ENCODE measurements around the gene DOLPP1.
"Not testable (repeated sequence)": the region's sequence is repeated elsewhere in the genome, so short reads cannot be mapped to it uniquely, and the experiment has no call there.

Gene DOLPP1

DNA sequence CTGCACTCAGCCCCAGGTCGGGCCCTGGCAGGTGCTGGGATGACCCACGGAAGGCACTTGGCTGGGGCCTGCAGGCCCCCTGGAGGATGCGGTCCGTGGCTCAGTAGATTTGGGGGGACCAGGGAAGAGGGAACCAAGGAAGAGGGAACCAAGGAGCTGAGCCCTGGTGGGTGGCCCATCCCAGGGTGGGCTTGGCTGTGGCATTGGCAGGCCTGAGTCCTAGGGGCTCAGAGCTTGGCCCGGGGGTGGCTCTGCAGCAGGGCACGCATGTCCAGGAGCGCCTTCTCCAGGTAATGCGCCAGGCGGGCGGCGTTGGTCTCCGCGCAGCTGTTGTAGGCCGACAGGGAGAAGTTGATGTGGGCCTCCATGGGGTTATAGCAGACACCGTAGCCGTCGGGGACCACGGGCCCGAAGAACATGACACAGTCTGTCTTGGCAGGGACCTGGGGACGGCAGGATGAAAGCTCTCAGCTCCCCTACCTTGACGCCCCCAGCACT lies 14.3 kb downstream of the DOLPP1 start:
- no peak for DNase-seq

DNA sequence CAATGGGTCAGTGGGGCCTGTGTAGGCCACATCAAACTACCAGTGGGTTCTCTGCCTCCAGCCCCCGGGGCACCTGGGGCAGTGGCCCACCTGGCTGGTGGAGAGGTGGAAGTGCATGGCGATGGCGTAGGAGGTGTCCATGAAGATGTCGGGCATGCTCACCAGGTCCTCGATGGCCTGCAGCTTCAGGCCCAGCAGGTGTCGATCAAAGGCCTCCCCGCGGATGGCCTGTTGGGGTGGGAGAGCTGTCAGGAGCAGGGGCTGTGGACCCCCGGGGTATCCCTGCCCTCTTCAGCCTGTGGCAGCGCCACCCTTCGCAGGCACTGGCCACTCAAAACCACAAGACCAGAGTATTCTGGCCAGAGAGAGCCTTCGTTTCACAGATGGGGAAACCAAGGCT lies 15.0 kb downstream of the DOLPP1 start:
- no peak for DNase-seq

DNA sequence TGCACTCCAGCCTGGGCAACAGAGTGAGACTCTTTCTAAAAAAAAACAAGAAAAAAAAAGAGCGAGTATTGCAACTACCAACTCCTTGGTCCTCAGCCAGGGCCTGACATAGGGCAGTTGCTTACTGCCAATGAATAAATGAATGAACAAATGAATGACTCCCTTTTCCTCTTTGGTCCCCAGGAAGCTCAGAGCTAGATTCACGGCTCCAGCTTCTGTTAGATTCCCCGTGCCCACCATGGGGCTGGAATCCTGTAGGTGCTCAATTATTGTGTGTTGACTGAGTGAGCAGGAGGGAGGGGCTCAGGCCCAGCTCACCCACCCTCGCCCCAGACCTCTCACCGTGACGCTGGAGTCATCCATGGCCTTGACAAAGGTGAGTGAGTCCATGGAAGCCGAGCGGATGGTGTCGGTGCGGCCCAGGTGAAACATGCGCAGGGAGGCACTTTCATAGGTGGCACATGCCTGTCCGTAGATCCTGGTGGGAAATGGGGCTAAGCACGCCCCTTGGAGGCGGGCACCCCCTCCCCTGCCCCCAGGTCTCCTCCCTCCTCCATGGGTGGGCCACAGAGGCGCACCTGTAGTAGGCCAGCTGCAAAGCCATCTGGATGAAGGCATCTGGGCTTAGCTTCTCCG lies 16.9 kb downstream of the DOLPP1 start:
- no peak for DNase-seq

DNA sequence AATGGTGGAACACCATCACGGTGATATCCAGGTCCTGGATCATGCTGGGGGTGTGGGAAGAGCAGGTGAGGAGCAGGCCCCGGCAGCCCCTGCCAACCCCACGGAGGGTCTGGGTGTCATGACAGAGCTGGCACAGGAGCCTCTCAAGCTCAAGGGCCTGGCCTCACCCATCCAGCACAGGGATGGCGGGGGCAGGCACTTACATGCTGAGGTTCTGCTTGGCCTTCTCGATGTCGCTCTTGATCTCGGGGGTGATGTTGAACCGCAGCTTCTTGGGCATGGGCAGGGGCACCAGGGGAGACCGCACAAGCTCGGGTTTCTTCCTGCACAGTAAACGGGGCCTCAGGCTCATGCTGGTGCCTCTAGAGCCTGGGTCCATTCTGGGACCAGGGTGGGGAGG lies 17.4 kb downstream of the DOLPP1 start:
- DNase-seq = no peak

DNA sequence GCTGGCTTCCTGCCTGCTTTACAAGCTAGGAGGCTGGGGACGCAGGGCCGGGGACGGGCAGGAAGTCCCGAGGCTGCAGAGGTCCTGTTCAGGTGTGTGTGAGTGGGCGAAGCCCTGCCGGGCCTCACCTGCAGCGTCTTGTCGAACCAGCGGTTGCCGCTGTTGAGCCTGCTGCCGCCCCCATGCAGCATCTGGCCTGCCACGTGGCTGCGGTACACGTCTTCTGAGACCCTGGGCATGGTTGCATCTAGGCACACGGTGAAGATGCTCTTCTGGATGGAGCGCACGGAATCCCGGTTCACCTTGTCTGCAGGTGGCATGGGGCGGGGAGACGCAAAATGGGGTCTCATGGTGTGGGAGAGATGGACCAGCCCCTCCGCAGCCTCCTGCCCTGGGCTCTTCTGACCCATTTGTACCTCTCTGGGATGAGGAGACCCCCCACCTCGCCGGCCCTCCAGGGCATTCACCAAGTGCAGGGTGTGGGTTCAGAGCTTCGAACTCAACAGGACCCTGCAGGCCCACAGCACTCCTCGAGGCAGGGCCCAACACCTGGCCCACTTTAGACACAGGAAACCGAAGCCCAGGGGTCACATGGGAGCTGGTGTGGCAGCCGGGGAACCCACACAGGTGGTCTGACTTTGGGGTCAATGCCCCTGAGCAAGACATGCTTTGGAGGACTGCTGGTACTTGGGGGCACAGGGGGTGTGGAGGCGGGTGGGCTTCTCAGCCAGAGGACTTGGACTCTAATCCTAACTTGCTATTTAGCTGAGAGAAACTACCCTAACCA lies 19.7 kb downstream of the DOLPP1 start:
- no peak for DNase-seq

DNA sequence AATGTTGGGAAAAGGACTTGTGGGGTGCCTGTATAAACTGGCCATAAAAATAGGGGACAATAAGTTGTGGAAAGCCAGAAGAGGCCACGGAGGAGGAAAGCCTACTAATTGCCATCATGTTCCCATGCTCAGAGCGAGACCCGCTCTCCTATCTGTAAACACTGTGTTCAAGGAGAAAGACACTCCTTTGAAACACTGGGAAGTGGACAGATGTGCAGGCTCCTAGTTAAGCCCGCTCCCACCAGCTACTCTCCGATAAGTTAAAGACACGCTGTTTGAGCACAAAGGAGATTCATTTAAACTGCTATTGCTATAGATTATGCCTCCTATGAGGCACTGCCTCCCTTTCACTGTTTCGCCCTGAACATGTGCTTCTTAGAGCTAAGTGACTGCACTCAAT lies 20.4 kb downstream of the DOLPP1 start:
- no peak for DNase-seq

DNA sequence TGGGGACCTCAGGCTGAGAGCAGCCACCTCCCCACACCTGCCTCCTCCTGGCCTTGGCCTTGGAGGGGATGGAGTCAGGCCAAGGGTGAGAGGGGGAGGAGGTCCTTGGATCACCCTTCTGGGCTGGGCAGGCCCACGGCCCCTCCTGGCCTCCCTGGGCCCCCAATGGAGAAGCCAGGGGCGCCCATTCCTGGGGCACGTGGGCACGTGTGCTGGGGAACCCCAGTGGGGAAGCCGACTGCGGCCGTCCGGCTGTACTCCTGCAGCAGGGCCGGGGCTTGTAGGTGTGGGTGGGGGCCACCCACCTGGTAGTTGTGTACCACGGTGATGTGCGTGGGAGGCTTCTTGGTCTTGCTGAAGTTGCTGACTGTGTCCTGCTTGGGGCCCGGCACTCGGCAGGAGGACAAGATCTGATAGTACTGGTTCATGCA lies 21.2 kb downstream of the DOLPP1 start:
- DNase-seq = no peak

DNA sequence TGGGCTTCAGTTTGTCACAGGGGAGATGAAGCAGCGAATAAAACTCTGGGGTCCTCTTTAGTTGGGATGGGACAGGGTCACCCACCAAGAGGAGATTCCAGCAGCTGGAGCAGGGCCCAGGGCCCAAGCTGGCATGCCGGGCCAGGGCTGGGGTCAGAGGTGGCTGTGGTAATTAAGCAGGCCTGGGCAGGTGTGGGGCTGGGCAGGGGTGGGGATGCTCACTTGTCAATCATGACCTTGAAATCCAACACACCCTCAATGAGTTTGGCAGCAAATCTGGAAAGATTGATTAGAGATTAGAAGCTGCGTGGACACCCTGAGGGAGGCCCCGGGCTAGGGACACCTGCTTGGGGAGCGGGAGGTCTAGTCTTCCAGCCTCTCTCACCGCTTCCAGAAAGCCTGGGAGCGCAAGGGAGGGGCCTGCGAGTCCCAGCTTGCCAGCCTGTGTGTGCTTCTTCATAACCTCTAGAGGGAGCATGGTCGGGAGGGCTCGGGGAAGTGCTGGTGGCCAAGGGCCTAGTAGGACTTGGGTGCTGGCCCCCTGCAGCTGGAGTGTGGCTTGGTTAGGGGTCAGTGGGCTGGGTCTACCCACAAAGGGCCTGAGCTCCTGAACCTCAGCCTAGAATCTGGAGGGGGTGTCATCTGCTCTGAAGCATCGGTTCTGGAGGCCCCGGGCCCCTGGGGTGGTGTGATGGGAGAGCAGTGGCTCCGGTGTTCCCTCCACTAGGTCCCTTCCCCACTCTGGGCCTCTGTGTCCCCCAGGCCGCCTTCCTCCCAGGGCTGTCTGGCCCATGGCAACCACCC lies 22.1 kb downstream of the DOLPP1 start:
- peak in 1 of 2 experiments; percentile 41 for DNase-seq

DNA sequence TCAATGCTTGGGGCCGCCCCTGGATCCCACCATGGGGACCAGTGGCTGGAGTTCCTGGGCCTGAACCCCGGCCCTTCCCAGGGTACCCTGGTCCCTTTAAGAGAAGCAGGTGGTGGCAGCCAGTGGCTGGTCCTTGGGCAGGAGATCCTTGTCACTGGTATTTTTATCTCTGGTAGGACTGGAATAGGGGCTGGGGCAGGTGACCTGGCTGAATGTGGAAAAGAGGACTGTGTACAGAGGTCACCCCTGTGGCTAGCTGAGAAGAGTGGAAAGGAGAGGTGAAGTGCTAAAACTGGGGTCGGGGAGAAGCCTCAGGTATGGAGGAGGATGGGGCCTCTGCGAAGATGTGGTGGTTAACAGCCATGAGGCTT lies 22.7 kb downstream of the DOLPP1 start:
- DNase-seq = no peak

DNA sequence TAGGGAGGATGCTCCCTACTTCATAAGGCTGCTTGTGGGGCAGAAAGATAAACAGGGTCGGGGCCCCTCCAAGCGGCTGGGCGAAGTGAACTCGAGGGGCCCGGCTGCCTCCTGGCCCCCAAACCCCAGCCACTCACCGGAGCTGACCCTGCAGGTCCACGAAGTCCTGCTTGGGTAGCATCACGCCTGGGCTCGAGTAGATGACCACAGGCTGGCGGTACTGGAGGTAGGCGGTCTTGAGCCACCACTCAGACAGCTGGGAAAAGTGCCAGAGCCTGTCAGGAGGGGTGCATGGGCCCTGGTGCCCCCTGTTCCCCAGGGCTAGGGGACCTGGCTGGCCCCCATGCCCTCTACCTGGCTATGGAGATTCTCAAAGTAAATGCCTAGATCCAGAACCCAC lies 23.1 kb downstream of the DOLPP1 start:
- DNase-seq = no peak

DNA sequence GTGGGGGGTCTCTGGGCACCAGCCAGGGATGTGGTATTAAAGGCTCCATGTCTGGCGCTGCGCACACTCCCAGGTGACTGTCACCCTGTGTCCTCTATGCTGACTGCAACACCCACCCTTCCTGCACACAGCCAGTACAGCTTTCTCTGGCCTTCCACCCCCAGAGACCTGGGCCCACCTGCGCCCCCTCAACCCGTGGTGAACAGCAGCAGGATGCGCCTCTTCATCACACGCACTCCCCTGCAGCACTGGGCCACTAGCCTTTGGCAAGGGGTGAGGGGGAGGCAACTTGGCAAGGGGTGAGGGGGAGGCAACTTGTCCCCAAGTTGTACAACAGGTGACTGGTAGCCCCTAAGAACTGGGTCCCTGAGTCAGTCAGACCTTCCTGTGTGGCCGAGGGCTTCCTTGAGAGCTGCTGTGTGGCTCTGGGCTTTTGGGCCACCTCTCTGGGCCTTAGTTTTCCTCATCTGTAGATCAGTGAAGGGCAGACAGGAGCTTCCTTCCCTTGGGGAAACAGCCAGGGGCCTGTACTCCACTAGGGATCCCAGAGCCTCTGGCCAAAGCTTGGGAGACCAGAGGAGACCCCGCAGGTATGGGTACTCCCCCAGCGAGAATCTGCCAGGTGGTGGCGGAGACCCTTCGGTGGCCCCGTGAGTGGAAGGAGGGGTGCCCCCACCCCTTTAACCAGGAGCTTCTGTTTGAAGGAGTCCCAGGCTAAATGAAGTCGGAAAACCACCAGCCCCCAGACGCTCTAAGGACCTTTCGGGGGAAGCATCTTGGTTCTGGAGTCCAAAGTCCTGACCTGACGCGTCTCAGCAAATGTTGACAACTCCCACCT lies 25.2 kb downstream of the DOLPP1 start:
- DNase-seq = no peak

DNA sequence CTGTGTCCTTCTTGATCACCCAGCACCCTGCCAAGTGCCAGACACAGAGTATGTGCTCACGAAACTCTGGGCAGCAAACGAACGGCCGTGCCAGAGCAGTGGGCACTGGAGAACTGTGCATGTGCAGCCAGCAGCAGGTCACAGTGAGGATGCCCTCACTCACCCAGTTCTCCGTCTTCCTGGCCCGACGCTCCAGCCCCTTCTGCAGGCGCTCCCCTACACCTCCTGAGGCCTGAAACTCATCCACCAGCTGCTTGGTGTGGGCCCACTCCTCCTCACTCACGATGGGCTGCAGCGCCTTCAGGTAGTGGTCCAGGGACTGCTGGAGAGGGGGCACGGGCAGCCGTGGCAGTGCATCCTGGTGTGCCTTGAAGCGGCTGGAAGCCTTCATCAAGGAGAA lies 26.7 kb downstream of the DOLPP1 start:
- no peak for DNase-seq

DNA sequence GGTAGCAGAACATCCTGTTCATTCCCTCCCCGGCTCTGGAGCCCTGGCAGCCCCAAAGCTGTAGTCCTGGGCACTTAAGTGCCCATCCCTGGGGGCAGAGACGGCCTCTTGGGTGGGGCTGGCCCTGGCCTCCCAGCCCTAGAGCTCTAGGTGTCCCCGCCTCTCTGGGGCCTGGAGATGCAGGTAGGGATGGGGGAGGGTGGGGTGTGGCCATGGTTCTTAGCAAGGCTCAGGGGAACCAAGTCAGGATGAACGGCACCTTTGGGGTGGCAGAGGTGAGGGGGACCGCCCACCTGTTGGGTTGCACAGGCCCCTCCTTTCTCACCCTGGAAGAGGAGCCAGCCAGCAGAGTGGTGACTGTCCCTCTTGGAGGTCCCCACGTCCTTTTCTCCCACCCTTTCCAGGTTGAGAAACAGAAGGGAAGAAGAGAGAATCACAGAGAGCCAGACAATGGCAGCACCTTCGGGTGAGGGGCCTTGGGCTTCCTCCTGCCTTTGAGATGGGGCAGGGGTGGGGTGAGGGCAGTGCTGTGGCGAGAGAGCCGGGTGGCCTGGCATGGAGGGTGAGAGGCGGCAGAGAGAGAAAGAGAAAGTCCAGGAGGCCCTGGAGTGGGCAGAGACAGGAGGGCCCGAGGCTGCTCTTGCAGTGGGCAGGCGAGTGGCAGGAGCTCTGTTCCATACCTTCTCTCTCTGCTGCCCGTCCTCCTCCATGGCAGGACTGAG lies 27.3 kb downstream of the DOLPP1 start:
- DNase-seq = no peak

DNA sequence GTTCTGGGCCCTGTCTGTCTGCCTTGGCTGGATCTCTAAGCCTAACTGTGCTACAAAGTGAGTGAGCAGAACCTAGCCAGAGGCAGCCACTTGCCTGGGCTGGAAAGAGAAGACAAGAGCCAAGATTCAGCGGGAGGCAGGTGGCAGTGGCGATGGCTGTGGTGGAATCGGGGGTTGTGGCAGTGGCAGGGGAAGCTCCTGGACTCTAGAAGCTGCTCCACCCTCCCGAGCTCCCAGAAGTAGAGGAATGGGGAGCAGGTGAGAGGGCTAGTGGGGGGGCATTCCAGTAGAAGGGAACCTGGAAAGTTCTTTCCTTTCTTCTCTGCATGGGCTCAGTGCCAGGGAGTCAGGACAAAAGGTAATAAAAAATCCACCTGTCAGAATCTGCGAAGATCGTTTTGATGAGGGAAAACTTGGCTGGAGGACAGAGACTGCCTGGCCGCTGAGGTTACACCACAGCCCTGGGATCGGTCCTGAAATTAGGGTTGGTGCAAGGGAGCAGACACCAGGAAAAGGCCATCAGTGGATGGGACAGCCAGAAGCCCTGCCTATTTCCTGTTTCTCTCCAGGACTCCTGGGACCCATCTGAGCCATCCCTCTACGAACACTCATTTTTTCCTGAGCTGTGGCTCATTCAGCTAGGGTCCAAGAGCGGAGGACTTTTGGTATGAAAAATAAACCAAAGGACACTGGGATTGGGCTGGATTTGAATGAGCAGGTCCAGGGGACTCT lies 28.1 kb downstream of the DOLPP1 start:
- DNase-seq = no peak

DNA sequence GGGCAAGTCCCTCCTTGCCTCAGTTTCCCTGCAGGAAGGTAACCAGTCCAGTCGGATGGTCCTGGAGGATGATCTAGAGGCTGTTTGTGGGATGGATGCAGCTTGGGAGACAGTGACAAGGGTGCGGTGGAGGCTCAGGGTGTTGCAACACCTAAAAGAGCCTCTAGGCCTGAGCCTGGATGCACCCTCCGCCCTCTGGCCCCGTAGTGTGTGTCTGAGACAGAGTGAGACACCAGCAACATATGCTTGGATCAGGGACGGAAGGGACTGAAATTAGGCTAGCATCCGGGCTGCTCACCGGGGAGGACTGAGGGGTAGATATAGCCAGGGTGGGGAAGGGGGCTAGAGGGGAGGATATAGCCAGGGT lies 28.6 kb downstream of the DOLPP1 start:
- DNase-seq = no peak

DNA sequence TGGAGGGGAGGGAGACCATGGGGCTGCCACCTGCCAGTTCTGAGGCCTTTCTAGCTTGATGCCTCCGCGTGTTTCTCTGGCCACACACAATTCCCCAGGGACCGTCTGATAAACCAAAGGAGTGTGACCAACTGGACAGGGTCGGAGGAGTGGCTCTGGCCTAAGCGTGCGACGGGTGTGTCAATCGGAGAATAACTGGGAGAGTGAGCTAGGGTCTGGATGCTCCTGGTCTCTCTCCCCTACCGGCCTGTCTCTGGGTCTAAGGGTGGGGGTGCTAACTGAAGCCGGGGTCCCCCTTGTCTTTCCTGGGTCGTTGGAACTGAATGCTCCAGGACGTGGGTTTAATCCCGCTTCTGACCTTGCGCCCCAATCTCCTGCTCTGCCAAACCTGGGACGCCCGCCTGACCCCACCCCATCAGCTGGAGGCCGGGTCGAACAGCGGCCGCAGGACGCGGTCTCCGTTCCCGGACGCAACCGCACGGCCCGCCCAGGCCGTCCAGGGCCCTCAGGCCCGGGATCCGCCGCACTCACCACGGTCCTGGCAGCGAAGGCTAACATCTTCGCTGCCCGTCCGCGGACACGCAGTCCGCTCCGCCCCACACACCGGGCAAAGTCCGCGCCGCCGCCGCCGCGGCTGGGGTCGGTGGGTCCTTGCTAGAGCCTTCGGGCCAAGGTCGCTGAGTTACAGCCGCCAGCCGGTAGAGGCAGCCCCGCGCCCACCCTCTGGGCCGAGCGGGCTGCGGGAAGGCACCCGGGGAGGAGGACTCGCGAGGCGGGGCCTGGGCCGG lies 29.2 kb downstream of the DOLPP1 start:
- peak in 1 of 2 experiments; percentile 25 for DNase-seq

DNA sequence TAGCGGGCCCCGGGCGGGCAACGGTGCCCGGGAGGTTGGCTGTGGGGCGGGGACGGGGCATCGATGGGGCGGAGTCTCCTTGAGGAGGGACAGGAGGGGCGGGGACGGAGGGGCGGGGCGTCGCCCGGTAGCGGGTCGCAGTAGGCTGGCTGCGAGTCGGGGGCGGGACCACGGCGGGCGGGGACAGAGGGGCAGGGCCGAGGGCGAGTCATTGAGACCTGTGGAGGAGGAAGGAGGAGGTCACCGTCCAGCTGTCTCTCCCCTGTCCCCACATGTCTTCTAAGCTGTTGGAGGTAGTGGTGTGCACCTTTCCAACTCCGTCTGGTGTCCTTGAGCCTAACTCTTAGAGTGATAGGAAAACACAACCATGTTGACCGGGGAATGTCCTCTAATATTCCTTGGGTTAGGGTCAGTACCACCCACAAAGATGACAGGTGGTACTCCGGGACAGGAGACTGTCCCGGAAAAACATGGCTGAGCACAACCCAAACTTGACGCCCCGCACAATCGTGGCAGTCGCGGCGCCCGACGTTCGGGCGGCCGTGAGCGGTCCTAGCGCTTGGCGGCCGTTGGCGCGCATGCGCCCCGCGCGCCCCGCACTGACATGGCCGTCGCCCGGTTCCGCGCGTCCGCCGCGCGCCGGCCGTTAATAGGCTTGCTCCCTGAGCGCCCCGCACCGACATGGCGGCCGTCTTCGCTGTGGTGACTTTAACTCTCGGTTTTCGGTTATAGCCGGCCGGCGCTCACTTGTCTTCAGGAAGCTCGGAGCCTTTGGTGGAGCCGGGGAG lies 30.0 kb downstream of the DOLPP1 start, which contains the start of the genes CRAT and PTPA:
CRAT (minus strand) TSS at position 54 of the 788 bp plus-strand sequence. CDS start 284 bp downstream, outside the sequence.
PTPA (plus strand) TSS at position 676 of the 788 bp plus-strand sequence. CDS start 186 bp downstream, outside the sequence.
- peak; percentile 74 to 93 for DNase-seq

DNA sequence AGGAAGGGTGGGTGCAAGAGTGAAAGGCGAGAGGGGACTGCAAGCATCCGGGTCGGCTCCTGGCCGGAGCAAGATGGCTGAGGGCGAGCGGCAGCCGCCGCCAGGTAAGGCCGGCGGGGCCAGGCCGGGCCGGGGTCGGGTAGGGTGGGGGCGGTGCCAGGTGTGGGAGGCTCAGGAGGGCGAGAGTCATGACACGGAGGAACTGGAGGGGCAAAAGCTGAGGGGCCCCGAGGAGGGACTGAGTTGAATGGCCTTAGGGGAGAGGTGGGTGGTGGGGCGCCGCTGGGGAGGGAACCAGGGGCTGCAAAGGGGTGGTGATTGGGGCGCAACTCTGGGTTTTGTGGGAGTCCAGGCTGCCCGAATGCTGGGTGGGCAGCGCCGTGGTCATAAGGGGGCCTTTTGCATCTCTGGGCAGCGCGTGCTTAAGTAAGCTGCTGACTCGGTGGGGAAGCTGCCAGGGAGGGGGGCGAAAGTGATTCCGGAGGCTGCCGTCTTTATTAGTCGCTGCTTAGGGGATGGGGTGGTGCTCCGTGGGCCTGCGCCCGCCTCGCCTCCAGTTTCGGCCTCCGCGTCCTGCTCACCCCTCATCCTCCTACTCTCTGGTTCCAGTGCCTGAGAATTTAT lies 30.7 kb downstream of the DOLPP1 start:
- peak in 1 of 2 experiments; percentile 36 for DNase-seq

DNA sequence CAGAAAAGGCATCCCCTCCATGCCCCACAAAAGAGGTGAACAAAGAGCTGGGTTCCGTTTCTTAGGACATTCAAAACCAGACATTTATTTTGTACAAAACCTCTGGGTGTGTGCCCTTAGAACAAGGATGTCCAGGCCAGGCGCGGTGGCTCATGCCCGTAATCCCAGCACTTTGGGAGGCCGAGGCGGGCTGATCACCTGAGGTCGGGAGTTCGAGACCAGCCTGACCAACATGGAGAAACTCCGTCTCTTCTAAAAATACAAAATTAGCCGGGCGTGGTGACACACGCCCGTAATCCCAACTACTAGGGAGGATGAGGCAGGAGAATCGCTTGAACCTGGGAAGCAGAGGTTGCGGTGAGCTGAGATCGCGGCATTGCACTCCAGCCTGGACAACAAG lies 31.6 kb downstream of the DOLPP1 start:
- DNase-seq = not testable (repeated sequence)

Measured in SW 1271 (cell line).